HG03565 (cell line): ENCODE results near the gene SPOCK3.
"Not testable (repeated sequence)": the region's sequence is repeated elsewhere in the genome, so short reads cannot be mapped to it uniquely, and the experiment has no call there.

Source experiments
- ATAC-seq: cut with Tn5 transposase; IDR thresholded peaks from one replicate; pipeline ENCODE4 v1.9.1; 2021; ENCODE audit warnings: mild to moderate bottlenecking, moderate library complexity; ENCODE audit not compliant: unreplicated experiment

SPOCK3 gene

GRCh38 chr4:166968219-166968618, 266.1 kb downstream of the SPOCK3 start:
- not testable (repeated sequence) for ATAC-seq

GRCh38 chr4:166965562-166965961, 268.7 kb downstream of the SPOCK3 start:
- no peak for ATAC-seq

DNA sequence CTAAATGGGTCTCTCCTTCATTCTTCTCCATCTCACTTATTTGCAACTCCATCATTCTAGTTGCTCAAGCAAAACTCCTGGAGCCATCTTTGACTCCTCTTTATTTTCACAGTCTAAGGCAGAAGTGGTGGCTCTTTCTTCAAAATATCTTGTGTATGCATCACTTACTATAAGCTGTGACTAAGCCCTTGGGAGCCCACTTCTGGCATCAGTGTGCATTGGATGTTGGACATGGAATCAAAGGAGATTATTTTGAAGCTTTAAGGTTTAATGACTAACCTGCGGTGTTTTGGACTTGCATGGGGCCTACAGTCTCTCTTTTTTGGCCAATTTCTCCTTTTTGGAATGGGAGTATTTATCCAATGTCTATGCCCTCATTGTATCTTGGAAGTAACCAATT, 276.8 kb downstream of the SPOCK3 start:
- ATAC-seq, result no peak

- no peak for ATAC-seq
Observed at GRCh38 chr4:166956484-166956883, 277.8 kb downstream of the SPOCK3 start.

DNA sequence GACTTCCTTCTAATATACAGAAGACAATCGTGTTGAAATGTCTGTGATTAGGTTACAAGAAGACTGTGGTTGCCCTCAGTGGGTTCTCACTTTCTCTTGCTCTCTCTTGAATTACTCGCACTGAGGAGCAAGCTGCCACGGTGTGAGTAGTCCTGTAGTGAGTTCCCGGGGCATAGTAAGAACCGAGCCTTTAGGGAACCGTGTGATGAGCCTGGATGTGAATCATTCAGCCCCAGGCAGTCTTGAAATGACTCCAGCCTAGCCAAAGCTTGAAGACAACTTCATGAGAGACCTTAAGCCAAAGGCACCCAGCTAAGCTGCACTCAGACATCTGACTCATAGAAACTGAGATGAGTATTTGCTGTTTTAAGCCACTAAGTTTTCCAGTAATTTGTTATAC, 292.7 kb downstream of the SPOCK3 start:
- no peak for ATAC-seq

- ATAC-seq, result no peak
Observed at GRCh38 chr4:166930464-166930863, 303.8 kb downstream of the SPOCK3 start.

- ATAC-seq, result no peak
Observed at GRCh38 chr4:166924424-166924823, 309.9 kb downstream of the SPOCK3 start.

GRCh38 chr4:166913926-166914325, 320.4 kb downstream of the SPOCK3 start:
- no peak for ATAC-seq

- no peak for ATAC-seq
Observed at GRCh38 chr4:166903408-166903807, 330.9 kb downstream of the SPOCK3 start.

DNA sequence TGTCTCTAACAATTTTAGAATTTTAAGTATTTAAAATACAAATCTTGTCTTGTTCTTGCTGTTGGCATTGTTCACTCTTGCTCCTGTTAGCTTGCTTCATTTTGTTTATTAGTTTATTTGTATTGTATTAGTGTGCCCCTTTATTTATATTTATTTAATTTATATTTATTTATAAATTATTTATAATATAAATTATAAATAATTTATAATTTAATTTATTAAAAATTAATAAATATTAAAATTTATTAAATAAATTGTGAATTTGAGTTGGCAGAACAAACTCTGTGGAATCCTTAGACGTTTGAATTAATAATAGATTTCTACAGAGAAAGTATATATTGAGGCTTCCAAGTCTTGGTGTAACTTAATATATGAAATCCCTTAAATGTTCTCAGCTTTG, 331.4 kb downstream of the SPOCK3 start:
- no peak for ATAC-seq

GRCh38 chr4:166896254-166896653, 338.0 kb downstream of the SPOCK3 start:
- ATAC-seq, result peak; percentile 84

DNA sequence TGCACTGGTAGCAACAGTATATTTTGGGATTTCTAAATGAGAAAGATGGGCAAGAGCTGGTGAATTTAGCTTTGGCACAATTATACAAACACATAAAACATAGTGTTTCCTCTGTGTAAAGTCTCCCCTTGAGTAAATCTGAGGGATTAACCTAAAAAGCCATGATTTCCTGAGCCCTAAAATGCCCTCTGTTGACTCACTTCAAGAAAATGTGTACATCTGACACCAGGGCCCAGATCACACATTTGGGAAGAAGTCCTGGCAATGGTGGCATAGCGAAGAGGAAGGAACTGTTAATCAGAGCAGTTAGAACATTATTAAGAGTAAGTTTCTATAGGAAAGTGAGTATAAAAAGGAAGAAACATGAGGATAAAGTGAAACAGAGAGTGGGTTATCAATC, 338.5 kb downstream of the SPOCK3 start:
- no peak for ATAC-seq

DNA sequence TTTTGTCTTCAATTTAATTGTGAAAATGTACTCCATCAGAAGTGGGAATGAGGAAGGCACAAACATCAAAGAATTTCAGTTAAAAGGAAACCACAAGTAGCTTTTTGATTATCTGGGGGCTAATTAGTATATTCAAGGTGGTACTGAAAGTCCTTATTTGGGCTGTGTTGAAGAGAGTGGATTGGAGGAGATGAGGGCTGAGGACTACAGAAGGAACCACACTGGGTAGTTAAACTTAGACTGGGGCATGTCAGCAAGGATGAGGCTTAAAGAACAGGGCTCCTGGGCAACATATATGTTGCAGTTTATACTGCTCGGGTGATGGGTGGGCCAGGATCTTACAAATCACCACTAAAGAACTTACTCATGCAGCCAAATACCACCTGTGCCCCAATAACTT, 346.8 kb downstream of the SPOCK3 start:
- ATAC-seq, result no peak

DNA sequence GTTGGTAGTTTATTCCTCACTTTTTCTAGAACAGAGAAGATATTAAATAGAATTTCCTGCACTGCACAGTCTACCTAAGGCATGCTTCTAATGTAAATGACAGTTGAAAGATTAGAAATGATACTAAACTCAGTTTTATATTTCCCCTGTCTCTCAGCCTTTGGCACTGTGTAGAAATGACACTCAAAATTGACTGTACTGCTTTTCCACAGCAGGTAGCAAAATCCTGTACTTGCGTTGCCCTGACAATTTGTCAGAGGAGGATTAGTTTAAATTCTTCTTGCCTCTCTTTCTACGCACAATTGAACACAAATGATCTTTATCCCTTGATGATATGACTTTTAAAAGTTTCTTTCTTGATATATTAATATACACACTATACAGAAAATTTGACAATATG, 347.6 kb downstream of the SPOCK3 start:
- no peak for ATAC-seq

- ATAC-seq, result no peak
Observed at GRCh38 chr4:166882221-166882620, 352.1 kb downstream of the SPOCK3 start.

GRCh38 chr4:166875821-166876220, 358.5 kb downstream of the SPOCK3 start:
- no peak for ATAC-seq

GRCh38 chr4:166862032-166862431, 372.3 kb downstream of the SPOCK3 start:
- ATAC-seq, result no peak

GRCh38 chr4:166850398-166850797, 383.9 kb downstream of the SPOCK3 start:
- not testable (repeated sequence) for ATAC-seq

DNA sequence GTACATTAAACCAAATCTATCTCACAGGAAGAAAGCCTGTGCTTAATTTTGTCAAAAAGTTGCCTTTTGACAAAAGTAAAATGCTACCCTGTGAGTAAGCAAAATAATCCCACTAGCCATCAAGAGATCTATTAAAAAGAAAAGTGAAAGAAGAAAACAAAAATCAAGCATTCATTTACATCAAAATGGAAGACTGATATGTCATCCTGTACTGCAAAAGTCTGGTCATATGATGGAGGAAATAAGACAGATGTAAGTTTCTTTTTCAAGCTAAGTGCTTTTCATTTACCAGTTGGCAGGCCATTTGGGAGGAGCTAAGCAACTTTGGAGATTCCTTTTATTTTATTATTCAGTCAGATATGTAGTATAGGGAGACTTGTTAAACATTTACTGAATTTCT, 387.4 kb downstream of the SPOCK3 start:
- ATAC-seq, result peak; percentile 54

- ATAC-seq, result no peak
Observed at GRCh38 chr4:166842795-166843261, 391.5 kb downstream of the SPOCK3 start.

DNA sequence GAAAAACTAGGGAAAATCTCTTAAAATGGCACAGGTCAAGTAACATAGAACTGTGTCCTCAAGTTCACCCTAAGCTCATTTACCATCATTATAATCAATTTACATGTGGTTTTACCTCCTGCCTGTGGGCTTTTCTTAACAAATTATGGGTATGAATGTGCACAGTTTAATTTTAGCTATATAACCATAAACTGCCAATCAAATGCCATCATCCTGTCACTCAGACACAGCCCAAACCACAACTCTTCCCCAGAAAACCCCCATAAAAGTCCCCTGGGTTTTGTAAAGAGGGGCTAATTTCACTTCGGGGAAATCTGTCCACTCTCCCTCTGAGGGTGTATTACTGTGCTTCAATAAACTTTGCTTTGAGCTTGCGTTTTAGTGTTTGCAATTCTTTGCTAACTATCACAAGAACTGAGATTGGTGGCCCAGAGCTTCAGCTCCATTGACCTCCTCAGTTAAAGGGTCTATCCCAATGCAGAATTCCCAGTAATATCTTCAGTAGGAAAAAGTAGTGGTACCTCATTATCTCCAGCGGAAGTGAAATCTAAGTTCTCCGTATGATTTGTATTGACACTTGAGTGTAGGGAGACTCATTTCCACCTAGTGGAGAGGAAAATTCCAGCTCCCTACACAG, 394.6 kb downstream of the SPOCK3 start:
- peak; percentile 75 for ATAC-seq

DNA sequence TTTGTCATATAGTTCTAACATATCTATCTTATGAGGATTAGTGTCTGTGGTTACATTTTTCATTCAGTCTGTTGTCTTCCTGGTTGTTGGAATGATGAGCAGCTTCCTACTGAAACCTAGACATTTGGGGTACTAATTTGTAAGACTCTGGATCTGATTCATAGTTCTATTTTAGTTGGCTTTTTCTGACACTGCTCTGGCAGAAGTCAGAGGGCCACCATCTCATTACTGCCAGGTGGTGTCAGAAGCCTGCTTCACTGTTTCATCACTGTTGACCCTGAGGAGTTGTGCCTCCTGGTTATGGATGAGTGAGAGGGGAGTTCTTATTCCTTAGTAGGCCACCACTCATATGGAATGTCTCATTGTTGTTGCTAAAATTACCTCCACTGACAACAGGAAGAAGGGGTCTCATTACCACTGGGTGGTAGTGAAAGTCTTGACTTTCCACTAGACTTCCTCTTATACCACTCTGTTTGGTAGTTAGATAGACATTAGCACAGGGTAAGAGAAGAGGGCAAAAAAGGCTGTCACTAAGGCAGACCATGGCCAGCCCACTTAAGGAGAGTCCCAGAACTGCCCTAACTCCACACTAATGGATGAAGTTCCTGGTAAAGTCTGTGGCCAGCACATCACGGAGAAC, 395.2 kb downstream of the SPOCK3 start:
- peak; percentile 42 for ATAC-seq

DNA sequence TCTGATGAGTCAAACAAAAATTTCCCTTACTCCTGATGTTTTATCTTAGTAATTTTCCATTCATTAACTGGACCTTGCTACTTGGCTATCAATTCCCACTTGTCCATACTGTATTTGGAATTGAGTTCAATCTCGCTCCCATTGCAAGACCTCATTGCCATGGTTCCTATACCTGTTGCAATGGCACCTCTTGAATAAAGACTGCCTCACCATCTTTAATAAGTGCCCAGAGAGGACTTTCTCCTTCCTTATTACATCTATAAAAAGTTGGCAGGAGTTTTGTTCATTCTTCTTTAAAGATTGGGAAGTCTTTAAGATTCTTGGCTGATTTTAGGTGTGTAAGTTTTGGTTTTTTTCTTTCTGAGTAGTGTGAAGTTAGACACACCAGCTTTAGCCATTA, 397.4 kb downstream of the SPOCK3 start:
- ATAC-seq, result no peak
